Ammon's horn (tissue), 1 donor: ENCODE data around the gene TLR5.

Experiments
- DNase-seq: peaks from one replicate; pipeline ENCODE4 v3.0.0-alpha.2; 2016; ENCODE audit warnings: low spot score

Gene TLR5

GRCh38 chr1:223067914-223068313 lies 75.1 kb downstream of the TLR5 start:
- no peak for DNase-seq

DNA sequence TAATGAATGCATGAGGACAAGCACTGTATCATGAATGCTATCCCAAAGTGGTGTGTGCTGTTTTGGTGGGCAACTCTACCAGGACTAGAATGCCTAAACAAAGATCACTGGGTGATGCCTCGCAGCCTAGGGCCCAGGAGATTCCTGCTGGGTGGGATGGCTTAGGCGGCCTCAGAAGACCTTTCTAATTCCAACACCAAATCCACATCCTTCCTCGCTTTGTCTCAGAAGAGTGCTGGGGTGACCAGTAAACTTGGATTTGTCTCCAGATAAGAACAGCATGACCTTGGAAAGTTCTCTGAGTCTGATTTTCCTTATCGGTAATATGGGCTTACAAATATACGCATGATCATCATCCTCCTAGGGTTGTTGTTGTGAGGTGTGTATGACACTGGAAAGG lies 76.6 kb downstream of the TLR5 start:
- DNase-seq = no peak

DNA sequence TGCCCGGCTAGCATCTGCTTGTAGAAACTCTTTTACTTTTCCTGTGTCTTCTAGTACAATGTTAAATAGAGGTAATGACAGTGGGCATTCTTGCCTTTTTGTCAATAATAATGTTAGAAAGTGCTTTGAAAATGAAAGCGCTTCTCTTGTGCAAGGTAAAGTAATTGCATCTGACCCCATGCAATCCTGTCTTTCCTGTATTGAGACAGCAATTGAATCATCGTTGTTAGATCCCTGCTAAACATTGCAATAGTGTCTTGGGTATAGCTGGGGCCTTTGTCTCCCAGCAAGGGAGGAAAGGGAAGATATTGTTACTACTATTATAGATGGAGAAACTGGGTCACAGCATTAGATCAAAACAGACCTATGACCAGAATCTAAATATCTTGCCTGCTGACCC lies 80.9 kb downstream of the TLR5 start:
- DNase-seq = no peak

DNA sequence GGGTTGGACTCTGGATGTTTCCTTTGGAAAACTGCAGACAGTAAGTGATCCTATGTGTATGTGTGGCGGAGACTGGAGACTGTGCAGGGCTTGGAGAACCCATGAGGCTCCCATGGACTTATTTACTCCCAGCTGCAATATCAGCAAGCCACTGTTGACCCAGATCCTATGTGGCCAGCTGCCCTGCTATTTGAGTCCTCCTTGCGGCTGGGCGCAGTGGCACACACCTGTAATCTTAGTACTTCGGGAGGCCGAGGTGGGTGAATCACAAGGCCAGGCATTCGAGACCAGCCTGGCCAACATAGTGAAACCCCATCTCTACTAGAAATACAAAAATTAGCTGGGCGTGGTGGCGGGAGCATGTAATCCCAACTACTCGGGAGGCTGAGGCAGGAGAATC lies 83.5 kb downstream of the TLR5 start:
- no peak for DNase-seq
